RPMI8226 (cell line): ENCODE measurements around the gene TMEM200C.
A peak's percentile ranks its signal among the peaks of the same experiment; 100 is the strongest.
"Not testable (repeated sequence)": the region's sequence is repeated elsewhere in the genome, so short reads cannot be mapped to it uniquely, and the experiment has no call there.

Experiments used
- DNase-seq: peaks from one replicate; pipeline ENCODE4 v3.0.0-alpha.2; 2015

The TMEM200C gene

GRCh38 chr18:5891854-5892215, 3.5 kb downstream of the TMEM200C start:
- no peak for DNase-seq

- DNase-seq, result no peak
Measured at GRCh38 chr18:5891184-5891853, 4.0 kb downstream of the TMEM200C start.

- DNase-seq, result peak; percentile 67
Measured at GRCh38 chr18:5890331-5891183, 4.8 kb downstream of the TMEM200C start.

- DNase-seq, result no peak
Measured at GRCh38 chr18:5885361-5885760, 10.0 kb downstream of the TMEM200C start.

- DNase-seq, result no peak
Measured at GRCh38 chr18:5884375-5884774, 10.9 kb downstream of the TMEM200C start.

- DNase-seq, result peak; percentile 19
Measured at GRCh38 chr18:5879479-5879882, 15.8 kb downstream of the TMEM200C start.

- no peak for DNase-seq
Measured at GRCh38 chr18:5876891-5877290, 18.4 kb downstream of the TMEM200C start.

GRCh38 chr18:5874336-5874735, 21.0 kb downstream of the TMEM200C start:
- no peak for DNase-seq

GRCh38 chr18:5872886-5873285, 22.4 kb downstream of the TMEM200C start:
- DNase-seq, result no peak

GRCh38 chr18:5871426-5871825, 23.9 kb downstream of the TMEM200C start:
- DNase-seq, result no peak

- peak; percentile 88 for DNase-seq
Measured at GRCh38 chr18:5868218-5868854, 27.0 kb downstream of the TMEM200C start.

GRCh38 chr18:5865521-5865920, 29.8 kb downstream of the TMEM200C start:
- DNase-seq, result no peak

GRCh38 chr18:5862127-5862526, 33.2 kb downstream of the TMEM200C start:
- not testable (repeated sequence) for DNase-seq

GRCh38 chr18:5857180-5857579, 38.1 kb downstream of the TMEM200C start:
- no peak for DNase-seq

GRCh38 chr18:5853253-5853652, 42.1 kb downstream of the TMEM200C start:
- DNase-seq, result no peak

- DNase-seq, result no peak
Measured at GRCh38 chr18:5851998-5852397, 43.3 kb downstream of the TMEM200C start.

GRCh38 chr18:5842653-5843052, 52.7 kb downstream of the TMEM200C start:
- DNase-seq, result no peak

GRCh38 chr18:5841518-5841917, 53.8 kb downstream of the TMEM200C start:
- no peak for DNase-seq

GRCh38 chr18:5840547-5840946, 54.8 kb downstream of the TMEM200C start:
- DNase-seq, result no peak

- no peak for DNase-seq
Measured at GRCh38 chr18:5840025-5840424, 55.3 kb downstream of the TMEM200C start.

GRCh38 chr18:5839102-5839501, 56.2 kb downstream of the TMEM200C start:
- no peak for DNase-seq
